HG02763 (cell line): Measurements from ENCODE around the gene EFL1.

Source experiments
- ATAC-seq: cut with Tn5 transposase; IDR thresholded peaks from one replicate; pipeline ENCODE4 v1.9.1; 2021; ENCODE audit warnings: mild to moderate bottlenecking, moderate library complexity; ENCODE audit not compliant: unreplicated experiment

Gene EFL1

DNA sequence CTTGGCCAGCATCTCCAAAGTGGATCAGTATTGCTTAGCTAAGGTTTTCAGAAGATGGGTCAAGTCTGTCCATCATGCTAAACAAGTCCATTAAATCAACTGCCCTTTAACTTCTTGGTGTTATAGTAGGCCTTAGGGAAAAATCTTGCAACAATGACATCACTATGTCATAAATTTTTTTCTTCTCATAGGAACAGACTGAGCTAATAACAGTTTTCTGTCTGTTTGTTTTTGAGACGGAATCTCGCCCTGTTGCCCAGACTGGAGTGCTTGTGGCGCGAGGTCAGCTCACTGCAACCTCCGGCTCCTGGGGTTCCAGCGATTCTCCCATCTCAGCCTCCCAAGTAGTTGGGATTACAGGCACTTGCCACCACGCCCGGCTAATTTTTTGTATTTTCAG lies 94.2 kb downstream of the EFL1 start:
- ATAC-seq = no peak

DNA sequence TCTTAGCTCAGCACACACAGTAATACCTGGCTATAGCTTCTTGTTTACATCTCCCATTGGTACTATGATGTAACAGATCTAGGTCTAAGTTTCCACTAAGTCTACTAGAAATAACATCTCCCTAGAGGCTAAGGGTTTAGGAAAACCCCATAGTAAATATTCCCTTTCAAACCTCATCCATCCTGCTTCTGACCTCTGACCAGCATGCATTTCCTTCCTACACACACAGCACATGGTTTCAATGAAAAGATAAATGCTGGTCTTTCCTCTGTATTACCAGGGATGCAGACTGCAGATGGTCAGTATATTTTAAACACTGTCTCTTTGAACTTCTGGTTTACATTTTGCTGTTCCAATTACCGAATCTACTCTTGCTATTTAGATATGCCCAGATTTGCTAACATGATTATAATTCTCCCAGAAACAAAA lies 96.6 kb downstream of the EFL1 start:
- no peak for ATAC-seq

DNA sequence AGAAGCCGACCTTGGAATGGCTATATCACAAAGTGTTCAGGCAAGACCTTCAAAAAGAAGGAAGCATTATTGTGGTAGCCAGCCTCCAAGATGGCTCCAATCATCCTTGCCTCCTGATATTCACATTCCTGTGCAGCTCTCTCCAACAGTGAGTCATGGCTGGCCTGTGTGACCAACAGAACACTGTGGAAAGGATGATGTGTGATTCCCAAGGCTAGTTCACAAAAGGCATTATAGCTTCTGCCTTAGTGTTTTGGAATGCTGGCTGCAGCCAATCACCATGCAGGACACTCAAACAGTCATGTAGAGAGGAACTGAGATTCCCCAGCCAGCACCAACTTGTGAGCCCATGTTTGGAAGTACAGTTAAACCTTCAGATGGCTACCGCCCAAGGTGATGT lies 102.6 kb downstream of the EFL1 start:
- no peak for ATAC-seq

DNA sequence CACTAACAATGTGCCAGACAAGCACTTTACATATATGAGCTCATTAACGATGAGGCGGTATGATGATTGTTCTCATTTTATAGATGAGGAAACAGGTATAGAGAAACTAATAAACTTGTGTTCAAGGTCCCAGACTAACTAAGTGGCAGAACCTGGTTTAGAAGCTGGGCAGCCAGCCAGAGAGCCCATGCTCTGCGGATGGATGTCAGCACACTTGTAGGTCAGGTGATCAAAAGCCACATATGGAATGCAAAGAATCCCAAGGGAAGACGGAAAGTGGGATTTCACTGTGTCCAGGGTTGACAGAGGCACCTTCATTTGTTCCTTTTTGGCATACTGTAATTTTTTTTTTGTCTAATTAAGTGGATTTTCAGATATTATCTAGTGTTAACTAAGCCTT lies 103.7 kb downstream of the EFL1 start:
- no peak for ATAC-seq

DNA sequence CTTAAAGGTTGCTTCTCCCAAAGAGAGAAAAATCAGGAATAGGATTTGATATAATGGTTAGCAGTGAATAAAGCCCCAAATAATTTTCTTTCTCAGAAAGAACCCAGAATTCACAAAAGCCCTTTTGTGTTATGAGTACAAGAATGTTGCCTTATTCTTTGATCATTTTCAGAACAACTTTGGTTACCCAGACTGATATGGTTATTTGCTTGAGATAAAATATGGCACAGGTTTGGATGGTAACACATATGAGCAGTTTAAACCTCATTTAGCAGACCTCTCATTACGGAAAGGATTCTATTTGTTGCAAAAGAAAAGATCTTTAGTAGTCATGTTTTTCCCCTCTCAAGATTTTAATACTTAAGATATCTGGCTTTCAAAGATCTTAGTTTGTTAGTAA lies 111.9 kb downstream of the EFL1 start:
- no peak for ATAC-seq

DNA sequence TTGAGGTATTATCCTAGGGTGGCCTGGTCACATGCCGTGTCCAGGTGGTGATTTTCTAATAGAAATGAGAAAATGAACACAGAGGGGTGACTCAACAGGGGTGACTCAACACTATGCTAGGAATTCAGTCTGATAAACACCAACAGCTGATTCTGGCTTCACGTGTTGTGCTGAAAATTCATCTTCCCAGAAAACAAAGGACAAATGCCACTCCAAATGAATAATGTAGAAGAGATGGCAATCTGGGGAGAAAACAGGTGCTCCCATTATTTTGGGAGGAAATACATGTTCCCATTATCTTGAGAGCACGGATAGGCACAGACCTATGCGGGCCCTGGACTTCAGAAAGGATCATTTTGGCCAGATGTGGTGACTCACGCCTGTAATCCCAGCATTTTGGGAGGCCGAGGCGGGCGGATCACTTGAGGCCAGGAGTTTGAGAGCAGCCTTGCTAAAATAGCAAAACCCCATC lies 115.5 kb downstream of the EFL1 start:
- no peak for ATAC-seq

DNA sequence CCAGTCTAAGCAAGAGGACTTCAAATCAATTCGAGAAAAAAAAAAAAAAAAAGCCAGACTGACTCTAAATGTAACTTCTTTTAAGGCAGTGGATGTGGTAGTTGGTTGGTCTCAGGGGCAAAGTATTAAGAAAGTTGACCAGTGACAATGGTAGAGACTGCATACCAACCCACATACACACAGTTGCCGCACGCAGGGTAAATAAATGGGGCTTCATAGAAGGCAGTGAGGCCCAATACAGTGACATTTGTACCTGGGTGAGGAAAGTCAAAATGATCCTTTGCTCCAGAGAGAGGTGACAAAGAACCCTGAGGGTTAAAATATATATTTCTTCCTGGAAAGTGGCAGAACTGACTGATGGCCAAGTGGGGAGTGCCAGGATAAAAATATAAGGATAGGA lies 116.0 kb downstream of the EFL1 start:
- ATAC-seq = no peak

DNA sequence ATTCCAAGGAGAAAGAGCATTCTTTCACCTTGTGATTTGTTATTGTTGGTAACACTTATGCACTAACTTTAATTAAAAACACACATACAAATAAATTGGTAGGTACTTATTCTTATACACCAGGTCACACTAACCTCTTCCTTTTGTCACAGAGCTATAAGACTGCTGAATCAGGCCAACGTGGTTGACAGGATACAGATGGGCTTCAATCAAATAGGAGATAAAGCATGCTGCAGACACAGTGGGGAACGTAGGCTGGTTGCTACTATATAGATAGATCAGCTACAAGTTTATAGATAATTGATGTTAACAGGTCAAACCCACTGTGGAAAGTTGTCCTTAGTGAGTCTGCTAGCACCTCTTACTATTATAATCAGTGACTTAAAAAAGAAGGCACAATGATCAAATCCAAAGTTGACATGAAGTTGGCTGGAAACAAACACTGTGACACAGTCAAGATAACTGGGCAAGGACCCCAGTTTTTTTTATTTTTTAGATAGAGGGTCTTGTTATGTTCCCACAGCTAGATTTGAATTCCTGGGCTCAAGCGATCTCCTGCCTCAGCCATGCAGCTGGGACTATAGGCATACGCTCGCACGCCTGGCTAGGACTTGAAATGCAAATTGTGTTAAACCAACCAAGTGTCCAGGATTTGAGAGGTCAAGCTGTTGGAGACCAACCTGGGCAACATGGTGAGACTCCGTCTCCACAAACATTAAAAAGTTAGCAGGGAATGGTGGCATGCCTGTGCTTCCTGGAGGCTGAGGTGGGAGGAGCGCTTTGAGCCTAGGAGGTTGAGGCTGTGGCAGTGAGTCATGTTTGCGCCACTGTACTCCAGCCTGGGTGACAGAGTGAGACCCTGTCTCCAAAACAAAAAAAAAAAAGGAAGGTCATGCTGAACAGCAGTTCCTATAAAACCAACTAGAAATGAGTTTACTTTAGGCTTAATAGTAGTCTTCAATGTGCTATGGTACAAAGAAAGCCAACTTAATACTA lies 118.8 kb downstream of the EFL1 start:
- ATAC-seq = no peak

DNA sequence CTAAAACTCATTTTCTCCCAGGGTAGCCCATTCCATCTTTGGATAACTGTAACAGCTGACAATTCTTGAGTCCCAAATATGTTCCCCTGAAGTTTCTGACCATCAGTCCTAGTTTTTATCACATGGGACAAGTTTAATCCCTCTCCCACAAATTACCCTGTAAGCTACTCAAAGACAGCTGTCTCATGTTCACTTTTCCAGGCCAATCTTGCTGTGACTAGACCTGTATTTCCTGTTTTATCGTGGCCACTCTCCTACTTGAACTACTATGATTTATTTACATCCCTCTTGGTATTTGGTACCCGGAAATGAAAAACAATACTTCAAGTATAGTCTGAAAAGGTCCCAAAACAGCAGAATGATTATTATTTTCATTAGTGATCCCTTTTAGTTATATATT lies 121.6 kb downstream of the EFL1 start:
- ATAC-seq = no peak

DNA sequence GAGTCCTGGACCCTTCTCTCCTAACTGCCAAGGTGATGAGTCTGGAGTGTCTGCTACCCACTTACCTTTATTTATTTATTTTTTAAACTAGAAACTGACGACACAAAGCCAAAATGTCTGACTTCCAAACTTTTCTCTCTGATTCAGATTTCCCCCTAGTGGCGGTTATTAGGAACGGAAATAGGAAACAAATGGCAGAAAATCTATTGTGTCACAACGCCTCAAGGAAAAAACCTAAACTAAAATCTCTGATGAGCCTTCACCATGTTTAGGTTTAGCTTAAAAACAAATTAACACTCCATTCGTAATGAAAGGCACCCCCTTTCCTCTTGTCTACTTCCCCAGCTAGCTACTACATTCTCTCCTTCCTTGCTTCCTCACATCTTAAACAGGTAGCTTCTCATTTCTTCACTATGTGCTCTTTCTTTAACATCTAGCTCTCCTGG lies 122.7 kb downstream of the EFL1 start:
- ATAC-seq = no peak

DNA sequence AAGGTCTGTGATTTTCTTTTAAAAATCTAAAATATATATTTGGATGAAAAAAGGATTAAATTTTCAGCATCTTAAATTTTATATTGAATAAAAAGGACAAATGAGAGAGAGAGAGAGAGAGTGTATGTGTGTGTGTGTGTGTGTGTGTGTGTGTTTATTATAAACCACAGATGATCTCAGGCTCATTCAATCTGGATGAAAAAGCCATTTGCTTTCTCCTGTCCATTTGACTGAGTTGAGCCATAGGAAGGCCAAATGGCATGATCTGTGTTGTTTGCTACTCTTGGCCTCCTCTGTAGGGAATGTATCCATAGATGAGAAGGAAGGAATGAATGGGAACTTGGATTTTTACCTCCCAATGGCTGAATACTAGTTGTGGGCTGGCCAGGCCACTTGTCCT lies 124.2 kb downstream of the EFL1 start:
- ATAC-seq = no peak

DNA sequence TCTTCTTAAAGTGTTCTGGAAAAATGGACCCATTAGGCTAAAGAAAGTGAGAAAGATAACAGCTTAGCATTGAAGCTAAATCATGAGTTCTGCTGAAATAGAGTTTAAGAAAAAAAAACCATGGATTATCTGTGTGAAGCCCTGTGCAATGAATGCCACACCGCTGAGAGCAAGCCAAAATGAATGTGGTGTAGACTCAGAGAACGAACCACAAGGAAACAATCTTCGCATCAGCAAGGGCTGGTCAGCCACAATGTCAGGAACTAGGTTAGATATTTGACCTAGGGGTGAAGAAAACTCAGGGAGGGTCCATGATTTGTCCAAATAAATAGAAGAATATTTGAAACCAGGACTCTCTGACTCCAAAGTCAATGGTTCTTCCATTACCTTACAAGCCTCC lies 125.3 kb downstream of the EFL1 start:
- no peak for ATAC-seq

DNA sequence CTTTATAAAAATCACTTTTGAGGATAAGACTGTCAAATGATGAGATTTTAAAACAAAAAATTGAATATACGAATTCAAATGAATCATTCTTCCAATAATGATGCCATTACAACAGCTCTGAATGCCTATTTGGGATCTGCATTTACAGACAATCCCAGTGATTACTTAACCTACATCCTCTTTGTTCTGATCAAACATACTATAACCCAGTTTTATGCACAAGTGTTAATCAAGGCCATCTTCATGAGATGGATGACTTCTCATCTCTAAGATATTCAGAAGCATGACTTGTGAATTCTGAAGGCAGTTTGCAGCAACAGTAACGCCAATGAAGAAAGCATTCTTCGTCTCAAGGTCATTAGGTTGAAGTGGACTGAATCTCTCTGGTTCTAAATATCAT lies 126.4 kb downstream of the EFL1 start:
- ATAC-seq = no peak

DNA sequence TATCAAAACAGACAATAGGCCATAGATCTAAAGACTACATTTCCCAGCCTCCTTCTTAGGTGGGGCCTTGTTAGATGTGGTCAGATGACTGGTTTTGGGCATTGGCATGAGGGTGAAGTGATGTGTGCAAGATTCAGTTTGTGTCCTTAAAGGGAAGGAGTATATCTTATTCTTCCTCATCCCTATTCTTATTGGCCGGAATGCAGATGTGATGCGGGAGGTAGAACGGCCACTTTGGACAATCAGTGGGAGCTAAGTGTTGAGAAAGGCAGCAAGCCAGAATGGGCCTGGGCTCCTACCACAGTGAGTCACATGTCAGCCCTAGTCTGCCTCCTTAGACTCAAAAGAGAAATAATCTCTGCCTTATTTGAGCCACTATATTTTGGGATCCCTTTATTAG lies 126.9 kb downstream of the EFL1 start:
- ATAC-seq = no peak

DNA sequence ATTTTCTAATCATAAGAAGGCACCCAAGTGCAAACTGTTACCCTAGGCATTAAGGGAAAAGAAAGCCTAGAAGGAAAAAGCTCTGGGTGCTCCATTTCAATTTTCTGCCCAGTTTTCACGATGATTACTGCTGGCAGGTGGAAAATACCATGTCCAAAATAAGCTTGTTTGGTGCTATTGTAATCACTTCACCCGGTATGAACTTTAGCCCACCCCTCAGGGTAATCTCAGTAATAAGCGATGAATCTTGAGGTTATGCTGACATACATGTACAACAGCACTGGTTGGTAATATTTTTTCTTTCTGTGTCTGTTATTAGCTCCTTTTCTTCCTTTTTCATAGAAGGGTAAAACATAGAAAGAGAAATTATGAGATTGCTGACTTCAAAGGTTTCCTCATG lies 128.1 kb downstream of the EFL1 start:
- ATAC-seq = no peak

DNA sequence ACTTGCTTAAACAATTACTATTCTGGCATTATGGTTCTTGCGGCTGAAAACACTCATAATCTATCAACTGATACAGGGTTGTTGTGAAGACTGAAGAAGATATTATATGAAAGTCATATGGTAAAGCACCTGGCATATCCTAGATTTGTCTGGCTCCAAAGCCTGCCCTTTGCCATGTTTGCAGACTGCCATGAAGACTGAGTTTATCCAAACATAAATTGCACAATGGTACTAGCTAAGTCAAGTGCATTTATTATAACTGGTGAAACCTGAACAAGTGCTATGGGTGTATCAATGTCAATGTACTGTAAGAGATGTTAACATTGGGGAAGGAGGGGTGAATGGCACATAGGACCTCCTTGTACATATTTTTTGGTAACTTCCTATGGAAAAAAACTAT lies 129.3 kb downstream of the EFL1 start:
- no peak for ATAC-seq

DNA sequence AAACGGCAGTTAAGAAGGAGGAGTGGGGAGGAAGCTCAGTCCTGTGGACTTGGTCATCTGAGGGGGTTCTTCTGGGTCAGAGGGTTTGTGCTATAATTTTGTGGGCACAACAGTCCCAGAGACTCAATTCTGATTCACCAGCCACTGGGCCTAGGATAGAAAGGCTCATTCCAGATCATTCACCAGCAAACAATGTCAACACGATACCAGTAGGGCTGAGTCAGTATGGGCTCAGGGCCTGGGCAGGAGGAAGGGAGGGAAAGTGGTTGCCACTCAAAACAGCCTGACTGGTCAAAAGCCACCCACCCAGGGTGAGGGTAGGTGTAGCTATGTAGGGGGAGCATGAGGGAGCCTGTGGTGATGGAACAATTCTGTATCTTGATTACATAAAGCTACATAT lies 129.8 kb downstream of the EFL1 start:
- no peak for ATAC-seq

DNA sequence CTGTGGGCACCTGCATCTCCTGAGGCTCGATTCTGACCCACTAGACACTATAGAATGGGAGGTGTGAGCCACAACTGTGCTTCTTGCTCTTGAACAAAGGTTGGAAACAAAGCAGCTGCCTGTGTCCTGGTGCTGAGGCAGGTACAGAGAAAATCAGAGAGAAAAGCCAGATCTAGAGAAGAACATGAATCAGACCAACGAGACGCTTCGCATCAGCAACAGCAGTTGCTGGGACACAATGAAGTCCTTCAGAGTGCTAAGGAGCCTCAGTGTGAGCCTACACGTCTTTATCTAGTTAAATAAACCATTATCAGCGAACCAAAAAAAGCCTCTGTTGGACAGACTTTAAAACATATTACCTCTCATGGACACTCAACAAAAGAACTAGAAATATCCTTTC lies 130.4 kb downstream of the EFL1 start:
- no peak for ATAC-seq

DNA sequence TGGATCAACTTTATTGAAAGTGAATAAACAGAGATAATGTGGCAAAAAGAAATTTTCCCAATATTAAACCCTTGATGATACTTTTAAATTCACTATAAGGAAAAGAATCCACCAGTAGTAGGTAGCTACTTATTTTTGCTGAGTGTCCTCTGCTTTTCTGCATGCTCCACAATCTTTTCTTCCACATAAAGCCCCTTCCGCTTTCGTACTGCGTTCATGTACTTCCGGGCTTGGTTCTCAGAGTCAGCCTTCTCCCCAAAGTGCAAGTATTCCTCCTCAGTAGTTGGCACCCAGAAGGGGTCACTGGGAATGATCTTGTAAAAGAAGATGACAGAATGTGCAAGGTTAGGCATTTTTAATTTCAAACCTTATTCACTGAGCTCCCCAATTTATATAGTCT lies 132.3 kb downstream of the EFL1 start:
- ATAC-seq = no peak

DNA sequence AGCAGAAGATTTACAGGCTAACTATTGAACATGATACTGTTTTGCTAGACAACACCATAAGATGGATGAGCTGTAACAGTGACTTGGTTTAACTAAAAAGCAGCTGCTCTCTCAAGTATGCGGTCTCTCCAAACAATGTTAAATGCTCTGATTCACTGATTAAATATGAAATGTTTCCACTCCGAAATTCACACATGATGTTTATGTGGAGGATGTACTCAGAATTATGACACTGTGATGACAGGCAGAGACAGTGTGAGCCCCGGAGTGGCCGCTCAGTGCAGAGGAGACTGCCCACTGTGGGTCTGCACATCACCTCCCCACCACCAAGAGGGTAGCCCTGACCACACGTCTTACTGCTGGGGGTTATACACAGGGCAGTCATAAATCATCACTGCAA lies 132.8 kb downstream of the EFL1 start:
- ATAC-seq = no peak

DNA sequence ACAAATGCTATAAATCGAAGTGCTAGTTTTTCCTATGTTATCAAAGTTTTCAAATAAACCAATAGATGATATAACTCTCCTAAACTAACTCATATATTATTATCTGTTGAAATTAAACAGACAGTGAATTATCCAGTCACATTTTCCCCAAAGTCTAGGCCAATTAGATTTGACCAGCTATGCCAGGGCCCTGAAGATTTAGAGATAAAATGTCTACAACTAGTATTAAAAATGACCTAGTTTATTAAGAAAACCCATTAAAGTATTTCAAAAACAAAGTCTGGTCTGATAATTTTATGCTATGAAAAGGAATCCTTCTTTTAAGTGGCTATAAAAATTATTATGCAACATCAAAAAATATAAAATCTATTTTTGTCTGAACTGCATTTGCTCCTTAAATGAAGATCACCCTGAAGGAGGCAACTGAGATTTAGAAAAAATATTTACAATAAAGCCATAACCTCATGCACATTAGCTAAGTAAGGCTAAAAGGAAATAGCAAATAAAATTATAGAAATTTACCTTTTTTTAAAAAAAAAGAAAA lies 133.3 kb downstream of the EFL1 start:
- ATAC-seq = no peak

DNA sequence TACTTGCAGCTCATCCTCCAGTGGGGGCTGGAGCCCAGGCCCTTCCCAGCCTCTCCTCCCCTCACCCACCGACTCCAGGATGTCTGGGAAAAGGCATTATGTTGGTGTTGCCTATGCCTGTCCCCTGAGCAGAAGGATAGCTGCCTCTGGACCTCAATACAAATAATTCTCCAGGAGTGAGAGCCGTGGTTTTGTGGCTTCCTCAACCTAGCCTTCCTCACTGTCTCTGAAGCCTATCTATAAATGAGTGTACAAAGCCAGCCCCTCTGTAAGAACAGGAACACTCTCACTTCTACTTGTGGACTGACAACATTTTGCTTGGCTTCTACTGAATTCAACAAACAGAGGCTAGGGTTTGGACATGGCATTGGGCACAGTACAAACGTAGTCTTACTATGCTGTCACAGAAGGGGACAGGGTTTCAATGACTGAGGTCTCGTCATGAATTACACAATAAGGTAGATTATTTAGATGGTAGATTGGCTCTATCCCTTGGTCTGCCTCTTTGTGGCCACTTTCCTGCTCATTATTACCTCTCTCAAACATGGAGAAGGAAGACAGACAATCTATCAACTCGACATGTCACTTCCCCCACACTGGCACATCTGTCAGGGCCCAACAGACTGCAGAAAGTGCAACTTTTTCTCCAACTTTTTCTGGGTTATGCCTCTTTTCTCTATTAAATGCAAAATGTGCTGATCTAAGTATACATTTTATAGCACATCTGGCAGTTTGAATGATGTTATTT lies 134.0 kb downstream of the EFL1 start:
- no peak for ATAC-seq
